PFSK-1 (cell line): ENCODE measurements around the gene NAALADL2.

ENCODE experiments used
- FOXP2 ChIP-seq: optimal IDR thresholded peaks from 2 replicates; pipeline ENCODE3; 2011; ENCODE audit warnings: borderline replicate concordance, control low read depth, inconsistent platforms; ENCODE audit not compliant: insufficient read depth; ENCODE audit errors: extremely low read length, extremely low read depth
- POLR2AphosphoS5 ChIP-seq: IDR thresholded peaks from 2 replicates; pipeline ENCODE4 v1.6.1; 2012; ENCODE audit warnings: low read depth, mild to moderate bottlenecking, control low read depth, low read length, moderate library complexity
- SIN3A ChIP-seq: IDR thresholded peaks from 2 replicates; pipeline ENCODE4 v1.6.1; 2012; ENCODE audit warnings: mild to moderate bottlenecking, low read length, moderate library complexity, borderline replicate concordance; ENCODE audit not compliant: insufficient read depth
- TAF1 ChIP-seq: IDR thresholded peaks from 2 replicates; pipeline ENCODE4 v1.6.1; 2012; ENCODE audit warnings: low read length, control low read depth, borderline replicate concordance; ENCODE audit not compliant: insufficient read depth
- TF ChIP-seq, protein P1 (sequence below), 2 experiments: IDR thresholded peaks; 2 replicates each; pipeline versions ENCODE4 v1.6.1 to v1.8.0; 2011 to 2012; ENCODE audit warnings: low read depth in 2 of 2, low read length in 2 of 2, control low read depth in 1 of 2, inconsistent platforms in 1 of 2, mild to moderate bottlenecking in 1 of 2, moderate library complexity in 1 of 2; ENCODE audit not compliant: insufficient read depth in 1 of 2

The NAALADL2 gene

DNA sequence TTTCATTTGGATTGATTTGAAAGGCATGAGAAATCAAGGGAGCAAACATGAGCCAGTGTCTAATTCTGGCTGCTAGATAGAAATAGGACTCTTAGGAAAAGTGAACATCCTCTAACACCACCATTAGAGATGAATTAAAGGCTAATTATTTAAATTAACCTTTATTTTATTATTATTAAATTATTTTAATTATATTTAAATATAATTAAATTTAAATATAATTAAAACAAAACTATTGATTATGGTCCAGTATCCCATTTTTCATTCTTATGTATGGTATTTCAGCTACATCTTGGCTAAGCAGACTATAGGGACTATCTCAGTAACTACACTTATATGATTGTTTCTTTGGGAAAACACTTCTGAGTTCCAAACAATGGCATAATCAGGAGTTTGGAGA is 904.8 kb downstream of the NAALADL2 start:
- TF ChIP-seq TAF1 (no peak), FOXP2 (no peak), SIN3A (no peak), POLR2AphosphoS5 (no peak)
- TF ChIP-seq, protein P1, sequence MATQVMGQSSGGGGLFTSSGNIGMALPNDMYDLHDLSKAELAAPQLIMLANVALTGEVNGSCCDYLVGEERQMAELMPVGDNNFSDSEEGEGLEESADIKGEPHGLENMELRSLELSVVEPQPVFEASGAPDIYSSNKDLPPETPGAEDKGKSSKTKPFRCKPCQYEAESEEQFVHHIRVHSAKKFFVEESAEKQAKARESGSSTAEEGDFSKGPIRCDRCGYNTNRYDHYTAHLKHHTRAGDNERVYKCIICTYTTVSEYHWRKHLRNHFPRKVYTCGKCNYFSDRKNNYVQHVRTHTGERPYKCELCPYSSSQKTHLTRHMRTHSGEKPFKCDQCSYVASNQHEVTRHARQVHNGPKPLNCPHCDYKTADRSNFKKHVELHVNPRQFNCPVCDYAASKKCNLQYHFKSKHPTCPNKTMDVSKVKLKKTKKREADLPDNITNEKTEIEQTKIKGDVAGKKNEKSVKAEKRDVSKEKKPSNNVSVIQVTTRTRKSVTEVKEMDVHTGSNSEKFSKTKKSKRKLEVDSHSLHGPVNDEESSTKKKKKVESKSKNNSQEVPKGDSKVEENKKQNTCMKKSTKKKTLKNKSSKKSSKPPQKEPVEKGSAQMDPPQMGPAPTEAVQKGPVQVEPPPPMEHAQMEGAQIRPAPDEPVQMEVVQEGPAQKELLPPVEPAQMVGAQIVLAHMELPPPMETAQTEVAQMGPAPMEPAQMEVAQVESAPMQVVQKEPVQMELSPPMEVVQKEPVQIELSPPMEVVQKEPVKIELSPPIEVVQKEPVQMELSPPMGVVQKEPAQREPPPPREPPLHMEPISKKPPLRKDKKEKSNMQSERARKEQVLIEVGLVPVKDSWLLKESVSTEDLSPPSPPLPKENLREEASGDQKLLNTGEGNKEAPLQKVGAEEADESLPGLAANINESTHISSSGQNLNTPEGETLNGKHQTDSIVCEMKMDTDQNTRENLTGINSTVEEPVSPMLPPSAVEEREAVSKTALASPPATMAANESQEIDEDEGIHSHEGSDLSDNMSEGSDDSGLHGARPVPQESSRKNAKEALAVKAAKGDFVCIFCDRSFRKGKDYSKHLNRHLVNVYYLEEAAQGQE (IDR thresholded peaks at IDR 0.05; ENCODE audit: insufficient read depth in 1 of 2, low read depth in 2 of 2, low read length in 2 of 2): no peak

DNA sequence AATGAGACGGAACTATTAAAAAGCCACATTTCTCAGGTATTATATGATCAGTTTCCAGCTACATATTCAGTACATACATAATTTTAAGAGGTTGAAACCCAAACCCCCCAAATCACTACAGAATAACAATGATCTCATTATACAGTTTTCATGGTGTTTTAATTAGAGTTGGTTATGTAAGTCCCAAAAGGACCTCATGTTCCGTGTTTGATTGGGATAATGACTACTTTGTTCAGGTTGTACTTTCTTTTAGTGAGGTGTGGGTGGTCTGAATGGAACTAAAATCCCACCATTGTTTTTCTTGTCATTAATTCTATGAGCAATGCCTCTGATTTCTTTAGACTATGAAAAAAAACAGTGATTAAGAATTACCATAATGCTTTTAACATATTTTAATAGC is 905.6 kb downstream of the NAALADL2 start:
- TF ChIP-seq TAF1 (no peak), FOXP2 (no peak), POLR2AphosphoS5 (no peak), SIN3A (no peak)
- TF ChIP-seq, protein P1 (IDR thresholded peaks at IDR 0.05; ENCODE audit: insufficient read depth in 1 of 2, low read depth in 2 of 2, low read length in 2 of 2): no peak

DNA sequence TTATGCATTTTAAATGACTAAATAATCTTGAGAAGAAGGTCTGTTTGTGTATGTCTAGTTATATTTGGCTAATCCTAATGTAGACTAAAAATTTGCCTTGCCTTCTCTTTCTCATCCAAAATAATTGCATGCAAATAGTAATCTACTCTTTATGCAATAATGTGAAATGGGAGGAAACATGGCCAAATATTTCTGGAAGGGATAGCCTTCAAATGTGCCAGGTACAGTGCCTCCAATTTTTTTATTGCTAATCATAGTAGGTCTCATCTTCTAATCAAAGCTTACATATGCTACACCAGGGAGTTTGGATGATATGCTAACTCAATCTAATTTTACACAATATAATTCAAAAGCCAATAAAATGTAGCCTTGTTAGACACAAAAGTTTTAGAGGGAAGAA is 911.3 kb downstream of the NAALADL2 start:
- TF ChIP-seq SIN3A: no peak
- TF ChIP-seq TAF1: no peak
- TF ChIP-seq FOXP2: no peak
- TF ChIP-seq POLR2AphosphoS5: no peak
- TF ChIP-seq, protein P1 (IDR thresholded peaks at IDR 0.05; ENCODE audit: insufficient read depth in 1 of 2, low read depth in 2 of 2, low read length in 2 of 2): no peak

DNA sequence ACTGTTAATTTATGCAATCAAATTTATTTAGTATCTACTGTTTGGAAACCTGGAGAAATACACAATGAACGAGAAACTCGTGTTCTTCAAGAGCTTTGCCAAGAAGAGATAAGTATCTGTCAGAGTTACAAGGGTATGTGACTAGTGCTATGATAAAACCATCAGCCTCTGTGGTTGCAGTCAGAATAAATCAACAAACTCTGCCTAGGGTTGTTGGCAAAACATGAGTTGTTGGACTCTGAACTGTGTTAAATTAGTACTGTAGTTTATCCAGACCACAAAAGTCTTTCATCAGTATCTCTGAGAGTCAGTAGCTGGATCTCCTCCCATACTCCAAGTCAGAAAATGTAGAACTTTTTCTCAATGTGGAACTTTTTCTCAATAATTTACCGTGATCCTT is 918.4 kb downstream of the NAALADL2 start:
- TF ChIP-seq POLR2AphosphoS5 (no peak), FOXP2 (no peak), TAF1 (no peak), SIN3A (no peak)
- TF ChIP-seq, protein P1 (IDR thresholded peaks at IDR 0.05; ENCODE audit: insufficient read depth in 1 of 2, low read depth in 2 of 2, low read length in 2 of 2): no peak

DNA sequence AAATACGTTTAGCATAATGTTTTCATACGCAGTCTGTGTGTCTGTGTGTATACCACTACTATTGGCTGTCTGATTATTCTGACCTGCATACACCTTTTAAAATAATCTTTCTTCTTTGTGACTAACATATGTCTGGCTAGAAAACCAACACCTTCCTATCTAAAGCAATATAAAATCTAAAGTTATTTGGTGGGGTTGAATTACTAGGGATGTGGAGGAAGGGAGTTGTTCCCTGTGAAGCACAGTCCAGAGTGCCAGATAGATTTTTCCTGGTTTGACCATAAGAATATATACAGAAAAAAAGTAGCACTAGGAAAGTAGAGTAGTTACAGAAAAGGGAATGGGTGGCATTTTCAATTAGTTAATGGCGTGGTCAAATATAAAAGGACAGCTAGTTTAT is 918.8 kb downstream of the NAALADL2 start:
- TF ChIP-seq SIN3A: no peak
- no peak for TF ChIP-seq FOXP2
- TF ChIP-seq, protein P1 (IDR thresholded peaks at IDR 0.05; ENCODE audit: insufficient read depth in 1 of 2, low read depth in 2 of 2, low read length in 2 of 2): no peak
- no peak for TF ChIP-seq POLR2AphosphoS5
- TF ChIP-seq TAF1: no peak
